ENCODE results near the gene KRTAP23-1. TPM values are rescaled to one million over a fixed set of nuclear protein-coding genes. Genes with fewer than 3 reads are reported as not detected.

The KRTAP23-1 gene
- total and polyA plus RNA-seq, 7 experiments from 2014 or later, result not detected

DNA sequence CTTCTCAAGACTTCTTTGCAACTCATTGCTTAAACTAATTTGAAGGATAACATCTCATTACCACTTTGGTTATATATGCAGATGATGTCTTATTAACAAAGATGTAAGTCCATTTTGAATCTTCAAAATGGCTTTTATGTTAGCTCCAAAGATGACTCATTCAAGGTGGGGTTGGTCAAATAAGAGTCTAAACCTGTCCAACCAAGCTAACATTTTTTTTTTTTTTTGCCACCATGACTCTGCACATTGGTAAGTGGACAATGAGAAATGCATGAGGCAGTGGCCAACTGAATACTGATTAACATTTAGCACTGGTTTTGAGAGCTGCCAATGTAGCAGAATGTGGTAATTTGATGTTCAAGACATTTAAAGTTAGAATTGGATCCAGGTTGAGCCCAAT lies 10.6 kb downstream of the KRTAP23-1 start:
- Mint-ChIP-seq H3K4me3 (no peak overlapping the region), H3K4me1 (no peaks in the 10 kb centered on the region), H3K27me3 (peaks cover 0 to 12% (median 6%) of the 10 kb centered on the region in 5 donors), H3K9me3 (peaks cover 0 to 3% (median 0%) of the 10 kb centered on the region in 11 donors), H3K36me3 (no peaks in the 10 kb centered on the region), H3K27ac (no peak overlapping the region)
- Histone ChIP-seq H3K4me1 (ENCODE audit: control insufficient read depth in 2 of 2, insufficient read depth in 2 of 2, low read length in 2 of 2) (no peaks in the 10 kb centered on the region), H3K27ac (ENCODE audit: low read depth, low read length) (no peak overlapping the region), H3K27me3 (ENCODE audit: control insufficient read depth in 2 of 2, insufficient read depth in 2 of 2, low read length in 2 of 2) (no peaks in the 10 kb centered on the region), H3K4me3 (ENCODE audit: low read length) (no peak overlapping the region), H3K36me3 (ENCODE audit: control insufficient read depth in 2 of 3, insufficient read depth in 3 of 3, low read length in 3 of 3) (no peaks in the 10 kb centered on the region), H3K9me3 (ENCODE audit: control insufficient read depth in 2 of 3, low read length in 3 of 3) (no peaks in the 10 kb centered on the region)
- DNase-seq, result no peak
- POLR2A ChIA-PET, result no interaction called here
- ATAC-seq, result no peak
- CTCF ChIA-PET, result interaction anchor here (0.6 kb wide), 1 partner anchor 741 kb away, joined by 3 read pairs; no protein-coding TSS in a partner anchor
- intact Hi-C loops (cut with micrococcal nuclease), result no loop called here

DNA sequence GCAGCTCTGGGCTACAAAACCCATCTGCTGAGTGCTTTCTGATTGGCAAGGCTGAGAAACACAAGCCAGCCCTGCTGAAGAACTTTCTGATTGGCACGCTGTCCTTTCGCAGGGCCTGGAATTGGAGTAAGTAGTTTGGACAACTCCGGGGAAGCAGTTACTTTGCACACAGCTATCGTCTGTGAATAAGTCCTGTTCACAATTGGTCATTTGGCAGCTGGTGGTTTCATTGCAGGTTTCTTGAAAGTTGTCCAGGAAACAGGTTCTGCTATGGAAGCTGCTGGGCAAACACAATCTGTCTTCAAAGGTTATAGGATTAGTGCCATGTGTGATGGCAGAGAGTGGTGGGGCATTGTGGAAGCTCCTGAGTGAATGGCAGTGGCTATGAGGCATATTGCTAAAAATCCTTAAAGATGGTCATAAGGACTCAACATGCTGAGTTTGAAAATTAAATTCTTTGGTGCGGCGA lies 11.1 kb downstream of the KRTAP23-1 start, which contains the start of gene KRTAP27-1:
Gene KRTAP27-1 (minus strand): TSS at position 419 of the 469 bp plus-strand sequence. CDS start 26 bp downstream, at position 393.
- ATAC-seq, result no peak
- Histone ChIP-seq H3K27me3 (ENCODE audit: control insufficient read depth in 2 of 2, insufficient read depth in 2 of 2, low read length in 2 of 2) (no peaks in the 10 kb centered on the region), H3K36me3 (ENCODE audit: control insufficient read depth in 2 of 3, insufficient read depth in 3 of 3, low read length in 3 of 3) (no peaks in the 10 kb centered on the region), H3K4me1 (ENCODE audit: control insufficient read depth in 2 of 2, insufficient read depth in 2 of 2, low read length in 2 of 2) (no peaks in the 10 kb centered on the region), H3K27ac (ENCODE audit: low read depth, low read length) (no peak within 1 kb of the TSS), H3K9me3 (ENCODE audit: control insufficient read depth in 2 of 3, low read length in 3 of 3) (no peaks in the 10 kb centered on the region), H3K4me3 (ENCODE audit: low read length) (no peak within 1 kb of the TSS)
- Mint-ChIP-seq H3K36me3 (no peaks in the 10 kb centered on the region), H3K4me3 (no peak within 1 kb of the TSS), H3K9me3 (peaks cover 0 to 3% (median 0%) of the 10 kb centered on the region in 11 donors), H3K27ac (no peak within 1 kb of the TSS), H3K27me3 (peaks cover 0 to 11% (median 6%) of the 10 kb centered on the region in 5 donors), H3K4me1 (no peaks in the 10 kb centered on the region)
- ChIA-PET CTCF (interaction anchor here (0.6 kb wide), 1 partner anchor 742 kb away, joined by 3 read pairs; no protein-coding TSS in a partner anchor), POLR2A (no interaction called here)
- no peak for DNase-seq
- intact Hi-C loops (cut with micrococcal nuclease), result no loop called here

DNA sequence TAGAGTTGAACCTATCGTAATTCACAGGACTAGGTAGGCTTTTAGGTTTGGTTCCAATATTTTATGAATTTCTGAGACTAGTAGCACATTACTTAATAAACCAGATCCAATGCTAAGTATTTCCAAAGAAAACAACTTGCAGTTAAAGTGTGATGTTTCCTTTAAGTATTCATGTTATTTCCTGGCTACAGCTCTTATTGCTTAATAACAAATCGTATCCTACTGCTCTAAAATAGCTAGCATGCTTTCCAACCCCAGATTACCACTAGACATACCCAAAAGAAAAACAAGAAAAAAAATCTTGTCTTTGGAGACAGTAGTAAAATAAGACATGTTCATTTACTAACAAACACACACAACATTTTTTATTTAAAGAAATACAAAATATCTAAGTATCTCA lies 11.8 kb downstream of the KRTAP23-1 start:
- ATAC-seq, result no peak
- CTCF ChIA-PET, result no interaction called here

DNA sequence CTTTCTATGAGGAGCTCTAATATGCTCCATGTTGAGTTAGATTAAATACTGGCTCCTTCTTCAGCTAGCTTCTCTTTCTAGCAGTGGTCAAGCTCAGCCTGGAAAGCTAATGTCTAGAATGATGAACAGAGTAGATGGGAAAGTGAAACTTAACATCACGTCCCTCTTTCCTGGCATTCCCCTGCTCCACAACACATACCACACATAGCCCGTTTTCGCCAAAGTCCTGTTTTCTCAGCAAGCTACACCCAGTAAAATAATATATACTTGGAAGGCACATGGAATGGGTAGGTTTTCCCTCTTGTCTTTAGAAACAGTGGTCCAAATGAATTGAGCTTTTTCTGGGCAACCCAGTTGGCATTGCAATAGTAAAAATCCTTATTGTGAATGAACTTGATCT lies 14.7 kb downstream of the KRTAP23-1 start:
- Histone ChIP-seq H3K36me3 (ENCODE audit: control insufficient read depth in 2 of 3, insufficient read depth in 3 of 3, low read length in 3 of 3) (no peaks in the 10 kb centered on the region), H3K27me3 (ENCODE audit: control insufficient read depth in 2 of 2, insufficient read depth in 2 of 2, low read length in 2 of 2) (no peaks in the 10 kb centered on the region), H3K4me1 (ENCODE audit: control insufficient read depth in 2 of 2, insufficient read depth in 2 of 2, low read length in 2 of 2) (no peaks in the 10 kb centered on the region), H3K4me3 (ENCODE audit: low read length) (no peak overlapping the region), H3K9me3 (ENCODE audit: control insufficient read depth in 2 of 3, low read length in 3 of 3) (no peaks in the 10 kb centered on the region), H3K27ac (ENCODE audit: low read depth, low read length) (no peak overlapping the region)
- H3K36me3 Mint-ChIP-seq, result no peaks in the 10 kb centered on the region
- H3K4me3 Mint-ChIP-seq, result no peak overlapping the region
- DNase-seq, result no peak
- no peak overlapping the region for H3K27ac Mint-ChIP-seq
- peaks cover 0 to 8% (median 4%) of the 10 kb centered on the region in 5 donors for H3K27me3 Mint-ChIP-seq
- H3K4me1 Mint-ChIP-seq, result no peaks in the 10 kb centered on the region
- POLR2A ChIA-PET, result no interaction called here
- ATAC-seq, result no peak
- intact Hi-C loops (cut with micrococcal nuclease), result no loop called here
- peaks cover 0 to 3% (median 0%) of the 10 kb centered on the region in 11 donors for H3K9me3 Mint-ChIP-seq
- CTCF ChIA-PET, result no interaction called here

More for the DNA sequence above, 11.8 kb downstream of the KRTAP23-1 start:
- intact Hi-C loops (cut with micrococcal nuclease), result no loop called here
- H3K4me3 ChIP-seq (ENCODE audit: low read length), result no peak overlapping the region
- Mint-ChIP-seq H3K4me1 (no peaks in the 10 kb centered on the region), H3K36me3 (no peaks in the 10 kb centered on the region), H3K27me3 (peaks cover 0 to 5% (median 0%) of the 10 kb centered on the region in 5 donors), H3K4me3 (no peak overlapping the region), H3K9me3 (peaks cover 0 to 3% (median 0%) of the 10 kb centered on the region in 11 donors), H3K27ac (no peak overlapping the region)
- no peak for DNase-seq
- H3K9me3 ChIP-seq (ENCODE audit: control insufficient read depth in 2 of 3, low read length in 3 of 3), result no peaks in the 10 kb centered on the region
- no peaks in the 10 kb centered on the region for H3K27me3 ChIP-seq (ENCODE audit: control insufficient read depth in 2 of 2, insufficient read depth in 2 of 2, low read length in 2 of 2)
- H3K36me3 ChIP-seq (ENCODE audit: control insufficient read depth in 2 of 3, insufficient read depth in 3 of 3, low read length in 3 of 3), result no peaks in the 10 kb centered on the region
- POLR2A ChIA-PET, result no interaction called here
- H3K4me1 ChIP-seq (ENCODE audit: control insufficient read depth in 2 of 2, insufficient read depth in 2 of 2, low read length in 2 of 2), result no peaks in the 10 kb centered on the region
- no peak overlapping the region for H3K27ac ChIP-seq (ENCODE audit: low read depth, low read length)

DNA sequence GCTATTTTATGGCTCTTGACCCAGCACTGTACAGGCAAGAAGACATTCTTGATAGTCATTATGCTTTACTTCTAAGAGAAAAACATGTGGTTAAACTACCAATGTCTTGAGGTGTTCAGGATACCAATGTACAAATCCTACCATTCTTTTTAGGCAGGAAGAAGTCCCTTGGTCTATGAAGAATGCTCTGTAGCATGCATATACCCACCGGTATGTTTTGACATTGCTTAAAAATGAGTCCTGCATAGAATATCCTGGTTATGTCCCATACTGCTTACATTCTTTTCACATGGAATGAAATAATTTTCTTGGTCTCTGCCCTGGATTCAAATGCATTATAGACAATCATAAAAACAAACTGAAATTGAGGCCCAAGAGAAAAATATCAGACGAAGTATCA lies 15.7 kb downstream of the KRTAP23-1 start:
- Histone ChIP-seq H3K4me1 (ENCODE audit: control insufficient read depth in 2 of 2, insufficient read depth in 2 of 2, low read length in 2 of 2) (no peaks in the 10 kb centered on the region), H3K27ac (ENCODE audit: low read depth, low read length) (no peak overlapping the region), H3K36me3 (ENCODE audit: control insufficient read depth in 2 of 3, insufficient read depth in 3 of 3, low read length in 3 of 3) (no peaks in the 10 kb centered on the region), H3K27me3 (ENCODE audit: control insufficient read depth in 2 of 2, insufficient read depth in 2 of 2, low read length in 2 of 2) (no peaks in the 10 kb centered on the region), H3K9me3 (ENCODE audit: control insufficient read depth in 2 of 3, low read length in 3 of 3) (no peaks in the 10 kb centered on the region), H3K4me3 (ENCODE audit: low read length) (no peak overlapping the region)
- Mint-ChIP-seq H3K4me3 (no peak overlapping the region), H3K9me3 (peaks cover 0 to 6% (median 0%) of the 10 kb centered on the region in 11 donors), H3K4me1 (no peaks in the 10 kb centered on the region), H3K27me3 (peaks cover 0 to 11% (median 4%) of the 10 kb centered on the region in 5 donors), H3K36me3 (no peaks in the 10 kb centered on the region), H3K27ac (no peak overlapping the region)
- ATAC-seq, result no peak
- CTCF ChIA-PET, result no interaction called here
- intact Hi-C loops (cut with micrococcal nuclease), result no loop called here
- no peak for DNase-seq
- POLR2A ChIA-PET, result no interaction called here

DNA sequence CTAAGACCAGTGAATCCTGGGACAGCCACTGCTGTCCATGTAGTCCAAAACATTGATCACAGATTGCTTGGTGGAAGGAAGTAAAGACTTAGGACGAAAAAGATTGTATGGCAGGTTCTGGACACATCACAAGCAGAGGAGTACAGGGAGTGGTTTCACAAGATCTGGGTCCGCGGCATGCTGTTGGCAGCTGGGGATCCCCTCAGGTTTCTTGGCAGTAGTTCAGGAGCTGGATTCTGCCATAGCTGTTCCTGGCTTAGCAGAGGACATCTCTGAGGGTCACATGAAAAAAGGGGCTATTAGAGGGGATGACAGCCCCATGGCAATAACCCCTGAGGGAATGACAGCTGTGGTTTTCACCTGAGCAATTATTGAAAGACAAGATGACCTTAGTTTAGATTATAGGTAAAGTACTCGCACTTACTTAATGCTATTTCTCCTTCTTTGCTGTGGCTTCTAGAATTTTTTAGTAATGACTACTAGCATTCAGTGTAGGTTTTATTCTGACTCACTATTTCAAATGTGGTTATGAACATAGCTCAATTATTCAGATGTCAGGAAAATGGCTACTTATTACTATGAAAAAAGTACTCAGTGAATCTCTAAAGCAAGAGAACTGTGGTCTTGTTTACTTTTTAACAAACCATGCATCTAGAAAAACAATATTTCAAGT lies 19.1 kb downstream of the KRTAP23-1 start:
- H3K27me3 ChIP-seq (ENCODE audit: control insufficient read depth in 2 of 2, insufficient read depth in 2 of 2, low read length in 2 of 2), result no peaks in the 10 kb centered on the region
- POLR2A ChIA-PET, result no interaction called here

DNA sequence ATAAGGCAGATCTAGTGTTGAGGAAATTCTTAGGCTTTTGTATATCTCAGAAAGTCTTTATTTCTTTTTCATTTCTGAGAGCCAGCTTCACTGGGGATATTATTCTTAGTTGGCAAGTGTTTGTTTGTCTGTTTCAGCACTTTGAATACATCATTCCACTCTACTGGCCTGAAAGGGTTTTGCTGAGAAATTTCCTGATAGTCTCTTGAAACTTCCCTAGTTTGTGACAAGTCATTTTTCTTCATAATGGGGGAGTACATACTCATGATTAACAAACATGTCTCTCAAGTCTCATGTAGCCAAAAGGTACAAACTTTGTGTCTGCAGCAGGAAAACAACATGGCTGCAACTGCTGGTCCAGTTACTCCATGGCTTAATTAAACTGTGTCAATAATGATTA lies 22.0 kb downstream of the KRTAP23-1 start:
- Mint-ChIP-seq H3K9me3 (peaks cover 0 to 35% (median 10%) of the 10 kb centered on the region in 11 donors), H3K36me3 (no peaks in the 10 kb centered on the region), H3K4me3 (no peak overlapping the region), H3K4me1 (no peaks in the 10 kb centered on the region), H3K27ac (no peak overlapping the region), H3K27me3 (peaks cover 0 to 39% (median 4%) of the 10 kb centered on the region in 5 donors)
- Histone ChIP-seq H3K27ac (ENCODE audit: low read depth, low read length) (no peak overlapping the region), H3K4me3 (ENCODE audit: low read length) (no peak overlapping the region), H3K4me1 (ENCODE audit: control insufficient read depth in 2 of 2, insufficient read depth in 2 of 2, low read length in 2 of 2) (no peaks in the 10 kb centered on the region), H3K36me3 (ENCODE audit: control insufficient read depth in 2 of 3, insufficient read depth in 3 of 3, low read length in 3 of 3) (no peaks in the 10 kb centered on the region), H3K9me3 (ENCODE audit: control insufficient read depth in 2 of 3, low read length in 3 of 3) (peaks cover 0 to 5% (median 0%) of the 10 kb centered on the region in 3 experiments), H3K27me3 (ENCODE audit: control insufficient read depth in 2 of 2, insufficient read depth in 2 of 2, low read length in 2 of 2) (no peaks in the 10 kb centered on the region)
- ChIA-PET CTCF (no interaction called here), POLR2A (no interaction called here)
- intact Hi-C loops (cut with micrococcal nuclease), result no loop called here
- no peak for DNase-seq
- ATAC-seq, result no peak

More for the DNA sequence above, 19.1 kb downstream of the KRTAP23-1 start:
- no peak for DNase-seq
- Histone ChIP-seq H3K9me3 (ENCODE audit: control insufficient read depth in 2 of 3, low read length in 3 of 3) (peaks cover 0 to 5% (median 0%) of the 10 kb centered on the region in 3 experiments), H3K27ac (ENCODE audit: low read depth, low read length) (no peak overlapping the region), H3K4me1 (ENCODE audit: control insufficient read depth in 2 of 2, insufficient read depth in 2 of 2, low read length in 2 of 2) (no peaks in the 10 kb centered on the region), H3K36me3 (ENCODE audit: control insufficient read depth in 2 of 3, insufficient read depth in 3 of 3, low read length in 3 of 3) (no peaks in the 10 kb centered on the region), H3K4me3 (ENCODE audit: low read length) (no peak overlapping the region)
- H3K4me1 Mint-ChIP-seq, result no peaks in the 10 kb centered on the region
- H3K27me3 Mint-ChIP-seq, result peaks cover 0 to 27% (median 4%) of the 10 kb centered on the region in 5 donors
- H3K9me3 Mint-ChIP-seq, result peaks cover 0 to 33% (median 8%) of the 10 kb centered on the region in 11 donors
- no peaks in the 10 kb centered on the region for H3K36me3 Mint-ChIP-seq
- no peak for ATAC-seq
- no peak overlapping the region for H3K4me3 Mint-ChIP-seq
- intact Hi-C loops (cut with micrococcal nuclease), result no loop called here
- CTCF ChIA-PET, result no interaction called here
- H3K27ac Mint-ChIP-seq, result no peak overlapping the region

All from naive thymus-derived CD4-positive, alpha-beta T cell (primary cell).